ENCODE data around the gene ERBB3. TPM values are rescaled to one million over a fixed set of nuclear protein-coding genes. Genes with fewer than 3 reads are reported as not detected.

The ERBB3 gene
- total and polyA plus RNA-seq, 2 of the 4 experiments (the other 2 are of a cell fraction): 1.4 to 2.2 TPM

GRCh38 chr12:56124133-56124532, 44.2 kb downstream of the ERBB3 start:
- intact Hi-C loops (cut with micrococcal nuclease): no loop called here
- H3K56ac ChIP-seq (ENCODE audit: extremely low read depth, insufficient read depth, low read length): no peak overlapping the region
- no TSS peak for BruUV-seq (replicated peaks)
- ATAC-seq (ENCODE audit: low read depth) (no peak), DNase-seq (no peak)
- no peak overlapping the region for H3K18ac ChIP-seq (ENCODE audit: low read depth, low read length)
- H3K27ac ChIP-seq (ENCODE audit: insufficient read depth, low read length): no peak overlapping the region
- H2BK15ac ChIP-seq (ENCODE audit: low read depth, low read length): no peak overlapping the region
- POLR2A ChIA-PET (ENCODE audit: unreplicated experiment): no interaction called here
- peaks cover 7% of the 10 kb centered on the region; the same call in 1 of the 2 replicates for H3K4me1 ChIP-seq (ENCODE audit: control insufficient read depth, insufficient read depth, low read length)
- H3K4me3 ChIP-seq (ENCODE audit: insufficient read depth, low read depth, low read length): no peak overlapping the region
- no peak overlapping the region for H3K14ac ChIP-seq (replicated peaks; ENCODE audit: low read depth, low read length)
- no peaks in the 10 kb centered on the region for H3K27me3 ChIP-seq (ENCODE audit: control insufficient read depth, insufficient read depth, low read length)
- no peak overlapping the region for H4K8ac ChIP-seq (ENCODE audit: low read depth in 2 of 2, low read length in 2 of 2)
- in situ Hi-C loops (cut with MboI; ENCODE audit: low sequenced_read_pairs): no loop called here
- no peak overlapping the region for H3K4me2 ChIP-seq (ENCODE audit: low read depth, low read length)
- dilution Hi-C loops (cut with HindIII; ENCODE audit: low sequenced_read_pairs, unreplicated experiment): no loop called here
- no peak overlapping the region for H2BK120ac ChIP-seq (ENCODE audit: low read depth, low read length)
- no peak overlapping the region for H3K4ac ChIP-seq (ENCODE audit: low read depth, low read length)
- H2BK5ac ChIP-seq (ENCODE audit: low read depth, low read length, poor library complexity, severe bottlenecking): no peak overlapping the region
- H4K91ac ChIP-seq (ENCODE audit: insufficient read depth, low read depth, low read length): no peak overlapping the region
- H3K9me1 ChIP-seq (ENCODE audit: insufficient read depth, low read length): no peaks in the 10 kb centered on the region
- H2AK5ac ChIP-seq (ENCODE audit: low read depth, low read length): no peak overlapping the region
- H3K23ac ChIP-seq (ENCODE audit: low read depth, low read length): no peak overlapping the region
- TF ChIP-seq RFX5 (IDR thresholded peaks at IDR 0.05; ENCODE audit: low read depth, low read length) (no peak), POLR2A (IDR thresholded peaks at IDR 0.05; ENCODE audit: low read depth, low read length) (no peak), RAD21 (IDR thresholded peaks at IDR 0.05; ENCODE audit: low read length) (no peak), NFE2L2 (IDR thresholded peaks at IDR 0.05; ENCODE audit: low read depth, low read length) (no peak), MAZ (IDR thresholded peaks at IDR 0.05; ENCODE audit: borderline replicate concordance, low read depth, low read length) (no peak), MXI1 (IDR thresholded peaks at IDR 0.05; ENCODE audit: borderline replicate concordance, low read depth, low read length) (no peak), CHD1 (IDR thresholded peaks at IDR 0.05; ENCODE audit: low read depth, low read length) (no peak), CTCF (conservative IDR thresholded peaks at IDR 0.05; ENCODE audit: low read depth, low read length) (no peak), BHLHE40 (IDR thresholded peaks at IDR 0.05; ENCODE audit: low read depth, low read length) (no peak), USF2 (IDR thresholded peaks at IDR 0.05; ENCODE audit: low read depth, low read length) (no peak), MAFK (IDR thresholded peaks at IDR 0.05; ENCODE audit: low read depth, low read length) (no peak), CEBPB (IDR thresholded peaks at IDR 0.05; ENCODE audit: low read depth, low read length) (no peak), FOS (IDR thresholded peaks at IDR 0.05; ENCODE audit: low read depth, low read length) (no peak), SMC3 (IDR thresholded peaks at IDR 0.05; ENCODE audit: low read depth, low read length) (no peak), ELK1 (IDR thresholded peaks at IDR 0.05; ENCODE audit: borderline replicate concordance, low read depth, low read length) (no peak), RCOR1 (IDR thresholded peaks at IDR 0.05; ENCODE audit: insufficient replicate concordance, low read length) (no peak)
- no peaks in the 10 kb centered on the region for H4K20me1 ChIP-seq (ENCODE audit: insufficient read depth, low read length)
- H3K79me1 ChIP-seq (ENCODE audit: low read depth in 1 of 2, low read length in 2 of 2): peaks cover 20 to 71% of the 10 kb centered on the region in 2 experiments
- CTCF ChIA-PET: interaction anchor here (1.4 kb wide), 1 partner anchor 65 kb away, joined by 5 read pairs; the partner anchor contains the start of gene SMARCC2
- no peak overlapping the region for H2BK20ac ChIP-seq (ENCODE audit: low read depth, low read length)
- H2AK9ac ChIP-seq (replicated peaks; ENCODE audit: low read depth, low read length, poor library complexity): no peak overlapping the region
- no peaks in the 10 kb centered on the region for H3K9me3 ChIP-seq (ENCODE audit: control insufficient read depth, insufficient read depth, low read length)
- no CpG with 5 or more reads among the region's 4 CpGs for WGBS, 2 experiments (ENCODE audit: extremely low coverage in 2 of 2, insufficient read length in 1 of 2)
- H3K9ac ChIP-seq (ENCODE audit: low read depth, low read length): no peak overlapping the region
- peaks cover 13% of the 10 kb centered on the region for H3K36me3 ChIP-seq (ENCODE audit: control insufficient read depth, insufficient read depth, low read length)
- no peak overlapping the region for H2AFZ ChIP-seq (replicated peaks; ENCODE audit: low read length, poor library complexity)
- H4K5ac ChIP-seq (ENCODE audit: low read depth, low read length): no peak overlapping the region

Data from IMR-90 (cell line).